Frontal cortex (tissue), 4 donors: ENCODE data around the gene OR5K1. TPM values are rescaled to one million over a fixed set of nuclear protein-coding genes. Genes with fewer than 3 reads are reported as not detected.
A peak's percentile ranks its signal among the peaks of the same experiment; 100 is the strongest.

Source experiments
- DNase-seq, 2 donors: peaks; one replicate each; pipeline ENCODE4 v3.0.0; 2012; ENCODE audit warnings: low spot score in 2 of 2
- FAIRE-seq: peaks from 2 replicates; lab custom pipeline; 2012; peaks lifted over from hg19 to GRCh38; lab: Jason Lieb, UNC
- total RNA-seq: library from RNA; depleted of rRNA; stranded (reverse); fragments of >200 nt; gene quantifications from one replicate; pipeline ENCODE4 v1.2.3, GENCODE V29; 2014
- donor health status: control.
- donor health status: control.
- donor health status: control.

Gene OR5K1
- total RNA-seq, 1 donor from 2014 or later, result not detected

- FAIRE-seq (no peak), DNase-seq (no peak)
Observed at GRCh38 chr3:98513091-98513511, 50.1 kb downstream of the OR5K1 start.

GRCh38 chr3:98513736-98514135 lies 50.7 kb downstream of the OR5K1 start:
- DNase-seq, result no peak
- peak; percentile 48 for FAIRE-seq

GRCh38 chr3:98514948-98515347 lies 51.9 kb downstream of the OR5K1 start:
- no peak for FAIRE-seq
- no peak for DNase-seq

- DNase-seq, result peak in 1 of 2 donors; percentile 45
- FAIRE-seq, result peak; percentile 96
Observed at GRCh38 chr3:98518816-98519215, 55.8 kb downstream of the OR5K1 start.

- FAIRE-seq (no peak), DNase-seq (no peak)
Observed at GRCh38 chr3:98519351-98519750, 56.4 kb downstream of the OR5K1 start.

GRCh38 chr3:98521897-98522543 lies 59.0 kb downstream of the OR5K1 start:
- DNase-seq (peak in 1 of 2 donors; percentile 11), FAIRE-seq (no peak)

Other genes starting within 250 kb of the OR5K1 start
- not detected for gene OR5H6, start 199.0 kb upstream of the OR5K1 start, total RNA-seq
- gene OR5H2, start 180.7 kb upstream of the OR5K1 start, total RNA-seq, result not detected
- gene OR5K4, start 109.3 kb upstream of the OR5K1 start, total RNA-seq, result not detected
- not detected for gene OR5K3, start 72.5 kb upstream of the OR5K1 start, total RNA-seq
- not detected for gene OR5K2, start 34.5 kb downstream of the OR5K1 start, total RNA-seq
- 124 TPM for gene CLDND1, start 59.7 kb downstream of the OR5K1 start, total RNA-seq
- not detected for gene GPR15, start 68.8 kb downstream of the OR5K1 start, total RNA-seq
- gene CPOX, start 130.4 kb downstream of the OR5K1 start, total RNA-seq, result 17.1 TPM